ENCODE results near the gene MYL5.

GRCh38 chr4:665751-666435 lies 8.4 kb upstream of the MYL5 start:
- TF ChIP-seq CTCF (IDR thresholded peaks at IDR 0.05; ENCODE audit: insufficient read depth, low read length, poor library complexity, severe bottlenecking) (no peak), EZH2phosphoT487 (conservative IDR thresholded peaks at IDR 0.05; ENCODE audit: low read length) (no peak)
